GM12878 (cell line): ENCODE measurements around the gene RFXANK. TPM values are rescaled to one million over a fixed set of nuclear protein-coding genes. Genes with fewer than 3 reads are reported as not detected.

Source experiments
- ATAC-seq: fragments of 200-7000 bp; cut with Tn5 transposase; 3 replicates; pipeline ENCODE4 v1.9.1; 2020; ENCODE audit warnings: mild to moderate bottlenecking, moderate library complexity
- BruUV-seq: library from RNA; stranded (reverse); fragments of 400-500 nt; replicated peaks from 2 replicates; lab custom pipeline; 2021; lab: Mats Ljungman, UMichigan
- CTCF ChIA-PET: fragments of 300-600 bp; sonication (Branson Sonifier 250); formaldehyde crosslinking; extraction: SDS; loops from one replicate; lab custom pipeline; 2021; ENCODE audit warnings: inconsistent platforms; lab: Yijun Ruan, JAX
- POLR2A ChIA-PET: fragments of 350-600 bp; formaldehyde crosslinking; extraction: SDS; loops from one replicate; lab custom pipeline; 2021; ENCODE audit warnings: inconsistent platforms; lab: Charles Lee
- RAD21 ChIA-PET: fragments of 300-600 bp; sonication (Branson Sonifier 250); formaldehyde crosslinking; loops from one replicate; lab custom pipeline; 2023; ENCODE audit warnings: antibody characterized with exemption; ENCODE audit not compliant: unreplicated experiment; lab: Charles Lee
- SMC1A ChIA-PET: fragments of 300-600 bp; sonication (Branson Sonifier 250); formaldehyde crosslinking; loops from one replicate; lab custom pipeline; 2023; ENCODE audit not compliant: unreplicated experiment, uncharacterized antibody; lab: Charles Lee
- DNase-seq: peaks from one replicate; pipeline ENCODE4 v3.0.0-alpha.2; 2011; ENCODE audit warnings: low read depth, low spot score
- FAIRE-seq: peaks from 3 replicates; lab custom pipeline; 2011; peaks lifted over from hg19 to GRCh38; lab: Jason Lieb, UNC
- H2AFZ ChIP-seq: 2 replicates; pipeline ENCODE4 v1.6.0; 2011; ENCODE audit warnings: low read depth, low read length, control low read depth; ENCODE audit not compliant: control insufficient read depth
- H3K27ac ChIP-seq: 2 replicates; pipeline ENCODE4 v1.5.1; 2011; ENCODE audit warnings: control low read depth; ENCODE audit not compliant: control insufficient read depth, insufficient read depth
- H3K27me3 ChIP-seq, 2 experiments: replicated peaks in 1 of 2; 2 replicates each; pipeline versions ENCODE4 v1.6.0 to v1.6.1; 2011; ENCODE audit warnings: low read length in 1 of 2; ENCODE audit not compliant: control insufficient read depth in 2 of 2, insufficient read depth in 2 of 2
- H3K36me3 ChIP-seq, 2 experiments: 2 replicates each; pipeline ENCODE4 v1.5.1; 2011; ENCODE audit warnings: low read length in 1 of 2; ENCODE audit not compliant: control insufficient read depth in 2 of 2, insufficient read depth in 2 of 2
- H3K4me1 ChIP-seq: 2 replicates; pipeline ENCODE4 v1.6.1; 2011; ENCODE audit warnings: mild to moderate bottlenecking, low read length, moderate library complexity, mixed read lengths; ENCODE audit not compliant: control insufficient read depth, insufficient read depth
- H3K4me2 ChIP-seq: 2 replicates; pipeline ENCODE4 v1.6.0; 2011; ENCODE audit warnings: control low read depth; ENCODE audit not compliant: control insufficient read depth, insufficient read depth
- H3K4me3 ChIP-seq: fragments of 200-600 bp; sonication (generic); 2 replicates; pipeline ENCODE4 v1.5.1; 2016
- H3K79me2 ChIP-seq: 2 replicates; pipeline ENCODE4 v1.6.0; 2011; ENCODE audit warnings: low read length; ENCODE audit not compliant: control insufficient read depth, insufficient read depth
- H3K9ac ChIP-seq: 2 replicates; pipeline ENCODE4 v1.8.0; 2011; ENCODE audit warnings: low read length, control low read depth, mixed read lengths; ENCODE audit not compliant: control insufficient read depth, insufficient read depth
- H3K9me3 ChIP-seq: replicated peaks from 3 replicates; pipeline ENCODE4 v1.5.1; 2011; ENCODE audit warnings: mild to moderate bottlenecking, low read length; ENCODE audit not compliant: control insufficient read depth, insufficient read depth
- H4K20me1 ChIP-seq: 2 replicates; pipeline ENCODE4 v1.6.0; 2011; ENCODE audit not compliant: control insufficient read depth, insufficient read depth
- BACH1 ChIP-seq: fragments of 450-650 bp; IDR thresholded peaks from 2 replicates; pipeline ENCODE4 v1.6.1; 2017; ENCODE audit warnings: mild to moderate bottlenecking, borderline replicate concordance
- CBX5 ChIP-seq: sonication (generic); IDR thresholded peaks from 2 replicates; pipeline ENCODE4 v1.6.1; 2016; ENCODE audit warnings: low read depth, moderate library complexity, mild to moderate bottlenecking, inconsistent platforms
- CHD2 ChIP-seq: IDR thresholded peaks from 2 replicates; pipeline ENCODE4 v1.6.1; 2011; ENCODE audit warnings: low read depth, low read length, improper control_type of control experiment, borderline replicate concordance
- HDAC6 ChIP-seq: fragments of 200-600 bp; sonication (generic); IDR thresholded peaks from one replicate; pipeline ENCODE4 v1.8.0; 2017; ENCODE audit warnings: antibody characterized with exemption; ENCODE audit not compliant: unreplicated experiment
- MEF2A ChIP-seq: IDR thresholded peaks from 2 replicates; pipeline ENCODE4 v1.6.1; 2011; ENCODE audit warnings: low read depth, mild to moderate bottlenecking, low read length, moderate library complexity; ENCODE audit not compliant: insufficient read depth
- MTA3 ChIP-seq: IDR thresholded peaks from 2 replicates; pipeline ENCODE4 v1.6.1; 2012; ENCODE audit warnings: low read length, inconsistent platforms, borderline replicate concordance
- MXI1 ChIP-seq: fragments of 150-350 bp; IDR thresholded peaks from 2 replicates; pipeline ENCODE4 v1.6.1; 2011; ENCODE audit warnings: low read depth, mild to moderate bottlenecking, inconsistent platforms, low read length, improper control_type of control experiment
- RBBP5 ChIP-seq: fragments of 200-600 bp; sonication (generic); conservative IDR thresholded peaks from 2 replicates; pipeline ENCODE4 v1.6.1; 2016
- RCOR1 ChIP-seq: conservative IDR thresholded peaks from 2 replicates; pipeline ENCODE4 v1.6.1; 2012; ENCODE audit warnings: low read depth, low read length, improper control_type of control experiment
- WGBS: methylation state at CpG from one replicate; pipeline ENCODE4 v1.1.6; 2016; ENCODE audit warnings: low lambda C conversion rate; ENCODE audit not compliant: insufficient replicate concordance, insufficient coverage; ENCODE audit errors: missing lambda C conversion rate; 5-methylcytosine and 5-hydroxymethylcytosine counted together
- in situ Hi-C: fragments of 300-500 bp; cut with MboI; formaldehyde crosslinking; loops from 9 replicates; pipeline ENCODE4 v1.14.3; 2018; ENCODE audit warnings: mixed read lengths
- intact Hi-C: fragments of 100-400 bp; cut with micrococcal nuclease; formaldehyde crosslinking; loops from one replicate; pipeline ENCODE4 v1.14.2; 2022; ENCODE audit not compliant: unreplicated experiment
- polyA plus RNA-seq, 11 experiments: library from polyadenylated mRNA; depleted of rRNA in 4 of 11; unstranded in 6 of 11; stranded (reverse) in 5 of 11; fragments of >200 nt; fragmentation: Nextera tagmentation in 4 of 11; fragmentation: Illumina TruSeq in 1 of 11; extraction: Ambion mirVana in 4 of 11; extraction: Trizol in 1 of 11; gene quantifications; 1 replicate in 1 of 11; 2 replicates in 10 of 11; pipeline versions ENCODE4 v1.2.1 to v1.2.3, GENCODE V29; 2011 to 2016; ENCODE audit warnings: inconsistent platforms in 2 of 11, missing spikeins in 2 of 11, low read depth in 1 of 11
- total RNA-seq, 4 experiments: library from RNA; depleted of rRNA in 3 of 4; stranded (reverse); fragments of >200 nt in 3 of 4; fragmentation: Illumina TruSeq in 1 of 4; extraction: Trizol in 1 of 4; gene quantifications; 2 replicates each; pipeline versions ENCODE4 v1.2.1 to v1.2.3, GENCODE V29; 2013 to 2021

The RFXANK gene
- total and polyA plus RNA-seq, 10 of the 15 experiments (the other 5 are each of a cell fraction or from before 2014, with no cell fraction given), result 70.8 to 125 (median 95.7) TPM

DNA sequence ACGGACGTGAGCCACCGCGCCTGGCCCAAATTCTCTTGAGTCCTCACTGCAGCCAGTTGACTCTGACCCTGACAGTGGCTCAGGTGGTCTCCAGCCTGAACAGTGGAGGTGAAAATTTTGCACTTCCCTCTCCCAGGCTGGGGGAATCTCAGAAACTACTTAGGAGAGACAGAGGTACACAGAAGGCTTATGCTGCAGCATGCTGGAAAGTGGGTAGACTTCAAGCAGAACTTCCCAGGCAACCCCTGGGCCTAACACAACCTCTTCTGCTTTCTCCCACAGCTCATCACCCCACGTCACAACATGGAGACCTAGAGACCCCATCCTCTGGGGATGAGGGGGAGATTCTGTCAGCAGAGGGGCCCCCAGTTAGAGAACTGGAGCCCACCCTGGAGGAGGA lies 34.1 kb downstream of the RFXANK start:
- Histone ChIP-seq H3K9ac (no peak overlapping the region), H3K9me3 (no peaks in the 10 kb centered on the region), H3K4me1 (peaks cover 4% of the 10 kb centered on the region), H3K4me2 (no peak overlapping the region), H3K79me2 (no peaks in the 10 kb centered on the region), H2AFZ (no peak overlapping the region), H3K27me3 (no peaks in the 10 kb centered on the region), H3K36me3 (no peaks in the 10 kb centered on the region), H4K20me1 (no peaks in the 10 kb centered on the region), H3K4me3 (no peak overlapping the region), H3K27ac (no peak overlapping the region)
- ChIA-PET CTCF (interaction anchor here (1.2 to 2.2 kb wide), 3 partner anchors 52 to 265 kb away, joined by 4 to 9 read pairs (median 7); no protein-coding TSS in a partner anchor), POLR2A (no interaction called here), RAD21 (no interaction called here), SMC1A (interaction anchor here (0.9 kb wide), 1 partner anchor 9 kb away, joined by 4 read pairs; no protein-coding TSS in a partner anchor)
- WGBS, result 69% methylated on average over 5 of the region's 5 CpGs
- no peak for DNase-seq
- no peak for TF ChIP-seq CHD2
- TF ChIP-seq MEF2A, result no peak
- no peak for TF ChIP-seq BACH1
- no peak for TF ChIP-seq RBBP5
- no peak for ATAC-seq
- in situ Hi-C loops (no loop called here), intact Hi-C loops (no loop called here)
- no TSS peak for BruUV-seq
- no peak for FAIRE-seq

GRCh38 chr19:19226663-19227062 lies 34.6 kb downstream of the RFXANK start:
- H4K20me1 ChIP-seq, result no peaks in the 10 kb centered on the region
- TF ChIP-seq MXI1 (no peak), HDAC6 (no peak), MTA3 (no peak), RCOR1 (no peak), CBX5 (no peak)
- H3K36me3 ChIP-seq, result no peaks in the 10 kb centered on the region
- ATAC-seq (no peak), FAIRE-seq (no peak), DNase-seq (no peak)
- intact Hi-C loops (no loop called here), in situ Hi-C loops (no loop called here)
- H3K9ac ChIP-seq, result no peak overlapping the region
- no peak overlapping the region for H3K4me2 ChIP-seq
- POLR2A ChIA-PET, result no interaction called here
- no peak overlapping the region for H3K4me3 ChIP-seq
- no TSS peak for BruUV-seq
- 41% methylated on average over 10 of the region's 10 CpGs for WGBS
- CTCF ChIA-PET, result no interaction called here
- no peaks in the 10 kb centered on the region for H3K79me2 ChIP-seq
- no peak overlapping the region for H3K27ac ChIP-seq
- H3K9me3 ChIP-seq, result no peaks in the 10 kb centered on the region
- no peak overlapping the region for H2AFZ ChIP-seq
- peaks cover 4% of the 10 kb centered on the region for H3K4me1 ChIP-seq
- H3K27me3 ChIP-seq, result no peaks in the 10 kb centered on the region
- RAD21 ChIA-PET, result no interaction called here
- SMC1A ChIA-PET, result no interaction called here
